ENCODE results near the gene CRABP1.

CRABP1 gene

DNA sequence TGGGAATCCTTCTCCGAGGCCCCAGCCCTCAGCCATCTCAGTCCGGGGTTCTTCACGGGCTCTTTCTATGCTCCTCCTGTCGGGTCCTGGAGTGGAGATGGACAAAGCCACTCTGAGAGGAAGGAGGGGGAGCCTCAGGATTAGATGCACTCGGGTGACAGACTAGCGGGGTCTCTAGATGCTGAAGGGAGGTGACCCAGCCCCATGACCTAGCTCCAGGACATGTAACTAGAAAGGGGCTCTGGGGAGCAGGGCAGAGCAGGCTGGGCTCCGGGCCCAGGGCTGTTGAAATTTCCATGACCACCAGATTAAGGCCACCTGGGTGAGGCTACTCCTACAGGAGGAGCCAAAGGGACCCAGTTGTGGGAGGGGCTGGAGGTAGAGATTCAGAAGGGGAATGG, 26.0 kb upstream of the CRABP1 start:
- TF ChIP-seq POLR2AphosphoS5 (IDR thresholded peaks at IDR 0.05; ENCODE audit: borderline replicate concordance, low read depth, low read length) (no peak), FOXP2 (optimal IDR thresholded peaks at IDR 0.05; ENCODE audit: control extremely low read depth, extremely low read length, insufficient read depth) (no peak), EZH2 (IDR thresholded peaks at IDR 0.05) (no peak)
- H3K9ac ChIP-seq (ENCODE audit: insufficient read length) = no peak overlapping the region
- H3K27ac ChIP-seq = no peak overlapping the region
- DNase-seq (ENCODE audit: low read depth, low spot score) = no peak
- H3K36me3 ChIP-seq (ENCODE audit: insufficient read depth, low read length) = no peaks in the 10 kb centered on the region
- no peaks in the 10 kb centered on the region for H3K9me3 ChIP-seq (ENCODE audit: low read depth, low read length)
- H3K4me3 ChIP-seq = no peak overlapping the region

DNA sequence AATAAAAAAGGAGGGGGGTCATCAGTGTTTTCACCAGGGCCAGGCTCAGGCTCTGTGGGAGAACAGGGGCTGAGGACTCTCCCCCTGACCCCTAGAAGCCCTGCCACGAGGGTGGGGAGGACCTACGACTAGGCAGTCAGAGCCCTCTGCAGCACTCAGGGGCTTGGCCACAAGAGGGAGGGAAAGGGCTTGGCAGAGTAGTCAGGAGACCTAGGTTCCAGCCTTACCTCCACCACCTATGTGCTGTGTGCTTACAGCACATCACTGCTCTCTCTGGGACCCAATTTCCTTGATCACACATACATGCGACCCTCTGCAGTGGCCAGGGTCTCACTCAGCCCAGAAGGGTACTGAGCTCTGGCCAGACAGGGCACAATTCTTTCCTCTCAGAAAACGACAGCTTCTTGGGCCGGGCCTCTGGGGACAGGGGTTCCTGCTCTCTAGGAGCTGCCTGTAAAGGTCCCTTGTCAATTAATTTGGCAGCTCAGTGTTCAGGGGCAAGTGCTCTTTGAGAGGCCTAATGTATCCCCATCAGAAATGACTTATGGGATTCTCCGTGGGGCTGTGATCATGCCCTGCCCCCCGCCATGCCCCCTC, 24.4 kb upstream of the CRABP1 start:
- H3K9ac ChIP-seq (ENCODE audit: insufficient read length) = no peak overlapping the region
- no peaks in the 10 kb centered on the region for H3K9me3 ChIP-seq (ENCODE audit: low read depth, low read length)
- H3K4me3 ChIP-seq = no peak overlapping the region
- no peaks in the 10 kb centered on the region for H3K36me3 ChIP-seq (ENCODE audit: insufficient read depth, low read length)
- TF ChIP-seq POLR2AphosphoS5 (IDR thresholded peaks at IDR 0.05; ENCODE audit: borderline replicate concordance, low read depth, low read length) = no peak
- H3K27ac ChIP-seq = no peak overlapping the region
- no peak for DNase-seq (ENCODE audit: low read depth, low spot score)

DNA sequence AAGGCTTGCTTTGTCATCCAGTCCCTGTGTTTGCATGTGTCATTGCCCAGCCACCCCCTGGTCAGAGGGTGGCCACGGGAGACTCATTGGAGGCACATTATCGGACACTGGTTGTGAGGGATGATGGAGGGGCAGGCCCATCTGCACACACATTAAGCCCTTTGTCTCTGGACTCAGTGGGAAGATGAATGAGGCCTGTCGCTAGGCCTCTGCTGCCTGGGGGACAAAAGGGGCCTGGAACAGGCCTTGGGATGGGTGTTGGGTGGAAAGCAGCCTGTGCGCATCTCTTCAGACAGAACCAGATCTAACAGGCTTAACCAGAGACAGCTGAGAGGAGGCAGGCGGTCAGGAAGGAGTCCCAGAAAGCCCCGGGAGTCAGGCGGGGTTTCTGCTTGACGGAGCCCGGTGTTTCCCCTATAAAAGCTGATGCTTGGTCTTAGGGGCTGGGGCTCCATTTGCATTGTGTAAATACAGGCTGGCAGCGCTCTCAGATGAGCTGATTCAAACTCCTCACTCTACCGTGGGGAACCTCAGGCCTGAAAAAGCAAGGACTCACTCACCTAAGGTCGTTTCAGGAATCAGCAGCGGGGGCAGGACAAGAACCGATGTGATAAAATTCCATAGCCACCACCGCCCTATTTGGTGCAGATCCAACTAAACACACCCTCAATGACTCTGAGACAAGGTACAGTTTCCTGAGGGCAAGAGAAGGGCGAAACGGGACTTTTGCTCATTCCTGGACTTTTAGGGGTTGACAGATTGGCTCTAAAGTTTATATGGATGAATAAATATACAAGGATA, 23.7 kb upstream of the CRABP1 start:
- Histone ChIP-seq H3K27ac (peak overlapping the region; percentile 33), H3K9ac (ENCODE audit: insufficient read length) (peak overlapping the region; percentile 6), H3K9me3 (ENCODE audit: low read depth, low read length) (no peaks in the 10 kb centered on the region), H3K36me3 (ENCODE audit: insufficient read depth, low read length) (no peaks in the 10 kb centered on the region), H3K4me3 (no peak overlapping the region)
- TF ChIP-seq EZH2 (IDR thresholded peaks at IDR 0.05) (no peak), POLR2AphosphoS5 (IDR thresholded peaks at IDR 0.05; ENCODE audit: borderline replicate concordance, low read depth, low read length) (no peak), FOXP2 (optimal IDR thresholded peaks at IDR 0.05; ENCODE audit: control extremely low read depth, extremely low read length, insufficient read depth) (no peak)
- no peak for DNase-seq (ENCODE audit: low read depth, low spot score)

DNA sequence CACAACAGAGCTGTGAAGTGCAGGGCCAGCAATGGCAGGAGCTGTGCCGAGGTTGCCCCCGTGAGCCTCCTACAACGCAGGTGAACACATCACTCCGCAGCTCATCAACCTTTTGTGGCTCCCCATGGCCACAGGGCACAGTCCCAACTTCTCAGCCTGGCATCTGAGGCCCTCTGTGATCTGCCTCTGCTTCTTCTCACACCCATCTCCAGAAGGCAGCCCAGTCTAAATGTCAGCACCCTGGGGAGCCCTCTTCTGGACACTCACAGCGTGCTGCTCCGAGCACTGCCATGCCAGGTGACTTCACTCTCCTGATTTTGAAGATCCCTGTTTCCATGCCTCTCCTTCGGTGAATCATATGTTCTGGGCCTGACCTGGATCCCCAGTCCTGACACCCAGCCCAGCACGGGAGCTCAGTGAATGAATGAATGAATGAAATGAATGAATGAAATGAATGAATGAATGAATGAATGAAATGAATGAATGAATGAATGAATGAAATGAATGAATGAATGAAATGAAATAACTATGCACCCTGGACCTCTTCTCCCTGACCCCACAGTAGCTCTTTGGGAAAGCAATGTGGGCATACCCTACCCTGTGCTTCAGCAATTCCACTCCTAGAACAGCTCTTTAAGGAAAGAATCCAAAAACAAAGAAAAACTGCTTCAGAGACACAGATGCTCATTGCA, 22.9 kb upstream of the CRABP1 start:
- peak overlapping the region; percentile 33; the same call in 1 of the 2 replicates for H3K27ac ChIP-seq
- no peak for DNase-seq (ENCODE audit: low read depth, low spot score)
- H3K9ac ChIP-seq (ENCODE audit: insufficient read length) = no peak overlapping the region
- no peak overlapping the region for H3K4me3 ChIP-seq
- no peak for TF ChIP-seq FOXP2 (optimal IDR thresholded peaks at IDR 0.05; ENCODE audit: control extremely low read depth, extremely low read length, insufficient read depth)
- TF ChIP-seq EZH2 (IDR thresholded peaks at IDR 0.05) = no peak
- TF ChIP-seq POLR2AphosphoS5 (IDR thresholded peaks at IDR 0.05; ENCODE audit: borderline replicate concordance, low read depth, low read length) = no peak
- H3K9me3 ChIP-seq (ENCODE audit: low read depth, low read length) = no peaks in the 10 kb centered on the region
- H3K36me3 ChIP-seq (ENCODE audit: insufficient read depth, low read length) = no peaks in the 10 kb centered on the region

DNA sequence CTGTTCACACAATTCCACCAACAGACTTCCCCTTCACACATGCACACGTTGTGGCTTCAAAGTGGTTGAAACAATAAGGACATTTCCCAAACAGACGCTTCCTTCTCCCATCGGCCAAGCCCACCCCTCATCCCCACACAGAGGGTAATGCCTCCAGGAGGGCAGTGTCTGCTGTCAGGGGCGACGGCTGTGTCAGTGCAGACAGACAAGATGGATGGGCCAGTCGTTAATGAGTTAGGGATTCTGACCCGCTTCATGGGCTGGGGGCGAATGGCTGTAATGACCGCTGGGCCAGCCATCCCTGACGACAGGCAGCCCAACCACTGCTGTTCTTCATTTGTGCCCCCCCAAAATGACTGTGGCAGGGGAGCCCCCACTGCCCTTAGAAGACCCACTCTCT, 20.6 kb upstream of the CRABP1 start:
- no peak overlapping the region for H3K4me3 ChIP-seq
- no peak overlapping the region for H3K9ac ChIP-seq (ENCODE audit: insufficient read length)
- H3K36me3 ChIP-seq (ENCODE audit: insufficient read depth, low read length) = no peaks in the 10 kb centered on the region
- H3K27ac ChIP-seq = no peak overlapping the region
- H3K9me3 ChIP-seq (ENCODE audit: low read depth, low read length) = no peaks in the 10 kb centered on the region
- no peak for DNase-seq (ENCODE audit: low read depth, low spot score)
- TF ChIP-seq FOXP2 (optimal IDR thresholded peaks at IDR 0.05; ENCODE audit: control extremely low read depth, extremely low read length, insufficient read depth) (no peak), EZH2 (IDR thresholded peaks at IDR 0.05) (no peak), POLR2AphosphoS5 (IDR thresholded peaks at IDR 0.05; ENCODE audit: borderline replicate concordance, low read depth, low read length) (no peak)

DNA sequence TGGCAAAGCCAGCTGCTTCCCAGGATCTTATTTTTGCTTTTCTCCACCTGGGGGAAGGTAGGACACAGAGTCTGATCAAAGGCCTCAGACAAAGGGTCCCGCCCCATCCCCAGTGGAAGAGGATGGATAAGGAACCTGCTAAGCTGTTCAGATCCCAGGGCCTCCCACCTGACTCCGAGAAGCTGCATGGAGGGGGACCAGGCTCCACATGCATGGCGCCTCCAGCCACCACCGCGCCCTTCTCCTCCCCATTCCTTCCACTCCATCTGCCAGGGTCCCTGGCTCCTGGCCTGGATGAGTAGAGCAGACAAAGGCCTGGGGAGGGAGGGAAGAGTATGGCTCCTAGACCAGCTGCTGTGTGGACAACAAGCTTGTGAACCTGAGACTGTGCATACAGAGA, 20.0 kb upstream of the CRABP1 start:
- Histone ChIP-seq H3K9ac (ENCODE audit: insufficient read length) (no peak overlapping the region), H3K9me3 (ENCODE audit: low read depth, low read length) (no peaks in the 10 kb centered on the region), H3K36me3 (ENCODE audit: insufficient read depth, low read length) (no peaks in the 10 kb centered on the region), H3K4me3 (no peak overlapping the region), H3K27ac (no peak overlapping the region)
- TF ChIP-seq EZH2 (IDR thresholded peaks at IDR 0.05) = no peak
- TF ChIP-seq POLR2AphosphoS5 (IDR thresholded peaks at IDR 0.05; ENCODE audit: borderline replicate concordance, low read depth, low read length) = no peak
- TF ChIP-seq FOXP2 (optimal IDR thresholded peaks at IDR 0.05; ENCODE audit: control extremely low read depth, extremely low read length, insufficient read depth) = no peak
- DNase-seq (ENCODE audit: low read depth, low spot score) = no peak

DNA sequence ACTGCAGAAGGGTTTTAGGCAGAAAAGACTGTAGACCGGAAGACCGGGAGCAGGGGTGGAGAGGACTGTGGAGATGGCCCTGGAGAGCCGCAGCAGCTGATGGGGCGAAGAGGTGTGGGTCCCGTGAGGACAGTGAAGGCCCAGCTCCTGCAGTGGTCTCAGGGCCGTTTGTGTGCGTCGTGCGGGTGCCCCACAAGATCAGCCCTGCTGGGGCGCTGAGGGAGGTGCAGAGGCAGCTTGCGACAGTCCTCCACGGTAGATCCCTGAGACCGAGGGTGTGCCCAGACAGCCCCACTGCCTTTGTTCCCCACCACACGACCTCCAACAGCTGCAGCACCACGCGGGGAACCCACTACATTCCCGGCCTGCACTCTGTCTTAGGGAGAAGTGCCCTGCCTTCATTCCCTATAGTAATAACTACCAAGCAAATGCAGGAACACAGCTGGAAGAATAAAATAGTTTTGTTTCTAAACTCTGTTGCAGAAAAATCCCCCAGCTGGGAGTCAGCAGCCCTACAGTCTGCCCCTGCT, 19.0 kb upstream of the CRABP1 start:
- H3K4me3 ChIP-seq = no peak overlapping the region
- no peaks in the 10 kb centered on the region for H3K9me3 ChIP-seq (ENCODE audit: low read depth, low read length)
- no peaks in the 10 kb centered on the region for H3K36me3 ChIP-seq (ENCODE audit: insufficient read depth, low read length)
- no peak overlapping the region for H3K9ac ChIP-seq (ENCODE audit: insufficient read length)
- no peak for DNase-seq (ENCODE audit: low read depth, low spot score)
- peak overlapping the region; percentile 81; the same call in 1 of the 2 replicates for H3K27ac ChIP-seq
- TF ChIP-seq EZH2 (IDR thresholded peaks at IDR 0.05) = no peak

DNA sequence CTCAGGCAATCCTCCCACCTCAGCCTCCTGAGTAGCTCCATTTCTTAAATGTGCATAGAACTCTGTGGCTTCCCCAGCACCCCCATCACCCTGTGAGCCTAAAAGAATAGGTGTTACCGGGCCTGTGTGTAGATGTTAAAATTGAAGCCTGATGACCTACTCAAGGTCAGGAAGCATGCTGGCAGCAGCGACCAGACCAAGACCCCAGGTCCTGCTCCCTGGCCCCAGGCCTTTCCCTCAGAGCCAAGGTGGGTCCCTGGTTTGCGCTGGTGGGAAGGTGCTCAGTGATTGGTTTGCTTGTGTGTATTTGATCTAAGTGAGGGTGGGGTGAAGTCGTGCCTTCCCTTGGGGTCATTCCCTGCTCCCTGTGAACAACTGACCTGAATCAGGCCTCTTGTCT, 18.4 kb upstream of the CRABP1 start:
- H3K27ac ChIP-seq = peak overlapping the region; percentile 81; the same call in 1 of the 2 replicates
- H3K9me3 ChIP-seq (ENCODE audit: low read depth, low read length) = no peaks in the 10 kb centered on the region
- TF ChIP-seq EZH2 (IDR thresholded peaks at IDR 0.05) (no peak), FOXP2 (optimal IDR thresholded peaks at IDR 0.05; ENCODE audit: control extremely low read depth, extremely low read length, insufficient read depth) (no peak), POLR2AphosphoS5 (IDR thresholded peaks at IDR 0.05; ENCODE audit: borderline replicate concordance, low read depth, low read length) (no peak)
- no peaks in the 10 kb centered on the region for H3K36me3 ChIP-seq (ENCODE audit: insufficient read depth, low read length)
- peak overlapping the region; percentile 60 for H3K9ac ChIP-seq (ENCODE audit: insufficient read length)
- peak overlapping the region; percentile 58; the same call in 1 of the 2 replicates for H3K4me3 ChIP-seq
- DNase-seq (ENCODE audit: low read depth, low spot score) = no peak
